AG09309 (cell line): ENCODE data around the gene VPS35L.

ENCODE experiments used
- DNase-seq: peaks from one replicate; pipeline ENCODE4 v3.0.0-alpha.2; 2010; ENCODE audit warnings: low read depth
- H3K4me3 ChIP-seq: 2 replicates; pipeline ENCODE4 v1.5.1; 2011; ENCODE audit warnings: mild to moderate bottlenecking, low read depth, low read length, moderate library complexity; ENCODE audit not compliant: control insufficient read depth
- TF ChIP-seq, protein P1 (sequence below): IDR thresholded peaks from 2 replicates; pipeline ENCODE4 v1.5.1; 2011; ENCODE audit warnings: mild to moderate bottlenecking, low read depth, low read length, inconsistent platforms; ENCODE audit not compliant: insufficient read depth, control insufficient read depth; ENCODE audit errors: missing control alignments

Gene VPS35L

DNA sequence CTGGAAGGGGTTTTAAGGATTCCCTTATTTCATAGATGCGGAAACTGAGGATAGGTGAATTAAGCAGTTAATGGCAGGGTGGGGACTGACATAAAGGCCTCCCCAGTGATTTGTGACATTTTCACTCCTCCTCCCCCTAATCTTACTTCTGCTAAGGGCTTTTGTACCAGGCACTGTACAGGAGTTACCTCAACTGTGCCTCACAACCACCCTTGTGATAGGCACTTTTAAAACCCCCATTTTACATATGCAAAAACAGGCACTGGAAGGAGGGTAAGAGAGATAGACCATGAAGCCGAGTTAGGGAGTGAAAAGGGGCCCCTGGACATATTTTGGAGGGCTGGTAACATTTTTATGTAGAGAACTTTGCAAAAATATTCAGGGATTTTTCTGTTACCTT, 32.7 kb upstream of the VPS35L start:
- TF ChIP-seq, protein P1, sequence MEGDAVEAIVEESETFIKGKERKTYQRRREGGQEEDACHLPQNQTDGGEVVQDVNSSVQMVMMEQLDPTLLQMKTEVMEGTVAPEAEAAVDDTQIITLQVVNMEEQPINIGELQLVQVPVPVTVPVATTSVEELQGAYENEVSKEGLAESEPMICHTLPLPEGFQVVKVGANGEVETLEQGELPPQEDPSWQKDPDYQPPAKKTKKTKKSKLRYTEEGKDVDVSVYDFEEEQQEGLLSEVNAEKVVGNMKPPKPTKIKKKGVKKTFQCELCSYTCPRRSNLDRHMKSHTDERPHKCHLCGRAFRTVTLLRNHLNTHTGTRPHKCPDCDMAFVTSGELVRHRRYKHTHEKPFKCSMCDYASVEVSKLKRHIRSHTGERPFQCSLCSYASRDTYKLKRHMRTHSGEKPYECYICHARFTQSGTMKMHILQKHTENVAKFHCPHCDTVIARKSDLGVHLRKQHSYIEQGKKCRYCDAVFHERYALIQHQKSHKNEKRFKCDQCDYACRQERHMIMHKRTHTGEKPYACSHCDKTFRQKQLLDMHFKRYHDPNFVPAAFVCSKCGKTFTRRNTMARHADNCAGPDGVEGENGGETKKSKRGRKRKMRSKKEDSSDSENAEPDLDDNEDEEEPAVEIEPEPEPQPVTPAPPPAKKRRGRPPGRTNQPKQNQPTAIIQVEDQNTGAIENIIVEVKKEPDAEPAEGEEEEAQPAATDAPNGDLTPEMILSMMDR, result no peak
- DNase-seq, result no peak
- no peak overlapping the region for H3K4me3 ChIP-seq

DNA sequence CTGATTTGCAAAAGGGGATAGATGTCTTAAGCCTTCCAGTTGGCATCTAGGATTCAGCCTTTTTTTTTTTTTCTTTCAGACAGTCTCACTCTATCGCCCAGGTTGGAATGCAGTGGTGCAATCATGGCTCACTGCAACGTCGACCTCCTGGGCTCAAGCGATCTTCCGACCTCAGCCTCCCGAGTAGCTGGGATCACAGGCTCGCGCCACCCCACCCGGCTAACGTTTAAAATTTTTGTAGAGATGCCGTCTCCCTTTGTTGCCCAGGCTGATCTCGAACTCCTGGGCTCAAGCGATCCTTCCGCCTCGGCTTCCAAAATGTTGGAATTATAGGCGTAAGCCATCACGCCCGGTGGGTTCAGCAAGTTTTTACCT, 32.3 kb upstream of the VPS35L start:
- no peak for DNase-seq
- H3K4me3 ChIP-seq, result no peak overlapping the region
- TF ChIP-seq, protein P1, result no peak

DNA sequence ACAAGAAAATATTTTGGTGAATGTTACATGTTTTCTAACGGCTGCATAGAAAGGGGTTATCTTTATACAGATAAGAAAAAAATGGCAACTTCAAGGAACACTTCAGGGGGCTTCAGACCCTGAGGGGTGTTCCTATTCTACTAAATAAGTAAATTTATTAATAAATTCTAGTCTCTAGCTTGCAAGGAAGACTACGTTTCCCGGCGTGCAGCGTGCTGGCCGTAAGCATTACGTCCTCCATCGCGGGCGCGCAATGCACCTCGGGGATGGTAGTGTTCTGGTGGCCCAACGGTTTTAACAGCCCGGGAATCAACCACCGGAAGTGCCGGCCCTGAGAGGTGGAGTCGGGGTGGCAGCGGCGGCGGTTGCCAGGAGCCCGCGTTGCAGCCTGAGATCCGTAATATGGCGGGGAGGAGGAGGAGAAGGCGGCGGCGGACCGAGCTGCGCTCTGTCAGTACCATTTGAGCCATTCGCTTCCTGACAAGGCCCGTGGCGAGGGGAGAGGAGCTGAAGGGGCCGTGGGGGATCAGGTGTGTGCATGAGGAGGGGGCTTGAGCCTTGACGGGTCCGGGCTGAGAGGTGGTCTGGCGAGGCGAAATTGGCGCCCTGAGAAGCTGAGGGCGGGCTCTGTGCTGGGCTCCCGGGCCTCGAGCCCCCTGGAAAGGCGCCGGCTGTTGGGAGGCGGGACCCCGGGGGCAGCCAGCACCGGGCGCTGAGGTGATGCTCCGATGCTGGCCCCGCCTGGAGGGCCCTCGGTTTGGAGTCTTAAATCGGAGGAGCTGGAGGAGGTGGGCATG, 31.7 kb upstream of the VPS35L start, which contains the start of gene CCP110:
CCP110 (plus strand) TSS at position 384 of the 797 bp plus-strand sequence. CDS start 3,940 bp downstream, outside the sequence.
- peak within 1 kb of the TSS; percentile 72 for H3K4me3 ChIP-seq
- TF ChIP-seq, protein P1, result no peak
- peak; percentile 82 for DNase-seq

DNA sequence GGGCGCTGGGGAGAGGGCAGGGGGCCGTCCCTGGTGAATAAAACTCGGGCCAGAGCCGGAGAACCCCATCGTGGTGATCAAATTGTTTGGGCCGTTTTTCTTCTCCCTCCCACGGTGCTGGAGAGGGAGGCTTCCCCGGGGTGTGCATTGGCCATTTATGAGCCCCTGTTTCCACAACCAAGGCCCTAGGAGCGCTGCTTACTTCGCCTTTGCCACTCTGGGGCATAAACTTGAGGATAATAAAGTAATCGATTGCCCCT, 31.2 kb upstream of the VPS35L start:
- H3K4me3 ChIP-seq, result peak overlapping the region; percentile 72
- DNase-seq, result no peak
- TF ChIP-seq, protein P1, result no peak

DNA sequence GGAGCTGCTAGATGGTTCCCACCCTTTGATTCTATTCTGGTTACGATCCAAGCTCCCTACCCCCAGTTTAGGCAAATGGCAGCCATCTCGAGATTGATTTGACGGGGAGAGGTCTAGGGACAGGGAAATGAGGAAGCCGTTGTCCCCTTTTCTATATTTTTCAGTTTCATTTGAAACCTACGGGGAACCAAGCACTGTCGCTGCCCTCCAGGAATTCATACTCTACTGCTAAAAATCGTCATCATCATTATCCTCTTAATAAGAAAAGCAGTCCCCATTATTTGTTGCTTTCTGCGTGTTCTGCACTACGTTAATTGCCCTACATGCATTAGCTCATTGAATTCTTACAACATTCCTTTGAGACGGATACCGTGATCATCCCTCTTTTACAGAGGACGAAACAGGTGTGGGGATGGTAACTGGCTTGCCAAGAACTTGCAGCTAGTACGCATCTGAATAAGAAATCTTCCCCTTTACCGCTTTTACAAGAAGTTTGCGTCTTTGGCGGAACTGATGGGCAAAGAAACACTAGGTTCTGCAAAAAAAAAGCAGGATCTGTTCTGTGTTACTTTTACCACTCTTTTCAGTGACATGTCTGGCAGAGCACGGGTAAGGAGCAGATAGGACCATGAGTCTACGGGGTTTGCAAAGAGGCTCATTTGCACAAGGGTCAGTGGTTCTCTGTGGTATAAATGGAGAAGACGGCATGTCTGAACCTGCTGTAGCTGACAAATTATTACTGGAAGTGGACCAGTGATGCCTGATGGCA, 30.7 kb upstream of the VPS35L start:
- TF ChIP-seq, protein P1, result no peak
- no peak for DNase-seq
- H3K4me3 ChIP-seq, result peak overlapping the region; percentile 72

DNA sequence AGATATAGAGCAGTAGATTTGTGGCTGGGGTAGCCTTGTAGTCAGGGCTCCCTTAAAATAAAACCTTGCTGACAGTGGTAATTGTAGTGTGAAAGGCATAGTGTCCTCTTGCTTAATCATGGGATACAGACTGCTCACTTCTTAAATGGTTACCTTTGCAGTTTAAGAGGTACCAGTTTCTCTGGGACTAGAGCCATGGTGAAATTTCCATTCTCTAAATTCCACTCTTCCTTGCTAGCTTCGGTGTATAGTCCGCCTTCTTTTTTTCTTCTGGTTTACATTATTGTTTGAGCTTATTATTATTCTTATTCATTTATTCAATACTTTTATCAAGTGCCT, 30.1 kb upstream of the VPS35L start:
- H3K4me3 ChIP-seq, result peak overlapping the region; percentile 72
- TF ChIP-seq, protein P1, result no peak
- no peak for DNase-seq
